ENCODE data around the gene OTOP3.

OTOP3 gene

GRCh38 chr17:74943808-74944522, 8.3 kb downstream of the OTOP3 start:
- DNase-seq, result no peak

- DNase-seq, result no peak
Measured at GRCh38 chr17:74945543-74945942, 9.8 kb downstream of the OTOP3 start.

GRCh38 chr17:74946641-74947040, 10.9 kb downstream of the OTOP3 start:
- DNase-seq, result no peak

- DNase-seq, result no peak
Measured at GRCh38 chr17:74947041-74947754, 11.5 kb downstream of the OTOP3 start.

GRCh38 chr17:74949455-74950115, 13.9 kb downstream of the OTOP3 start:
- DNase-seq, result peak; percentile 90

- peak; percentile 95 for DNase-seq
Measured at GRCh38 chr17:74950207-74950606, 14.5 kb downstream of the OTOP3 start.

GRCh38 chr17:74951065-74951464, 15.4 kb downstream of the OTOP3 start:
- no peak for DNase-seq

GRCh38 chr17:74951680-74952421, 16.2 kb downstream of the OTOP3 start:
- no peak for DNase-seq

- no peak for DNase-seq
Measured at GRCh38 chr17:74952431-74953133, 16.9 kb downstream of the OTOP3 start.

GRCh38 chr17:74953134-74953687, 17.5 kb downstream of the OTOP3 start:
- no peak for DNase-seq

- no peak for DNase-seq
Measured at GRCh38 chr17:74954115-74954514, 18.4 kb downstream of the OTOP3 start.

- no peak for DNase-seq
Measured at GRCh38 chr17:74954665-74955421, 19.1 kb downstream of the OTOP3 start.

- no peak for DNase-seq
Measured at GRCh38 chr17:74956093-74956492, 20.4 kb downstream of the OTOP3 start.

GRCh38 chr17:74957935-74958740, 22.4 kb downstream of the OTOP3 start:
- DNase-seq, result peak; percentile 64

- DNase-seq, result no peak
Measured at GRCh38 chr17:74959826-74960515, 24.3 kb downstream of the OTOP3 start.

GRCh38 chr17:74960570-74961342, 25.1 kb downstream of the OTOP3 start:
- DNase-seq, result no peak

- DNase-seq, result peak; percentile 84
Measured at GRCh38 chr17:74961657-74962350, 26.1 kb downstream of the OTOP3 start.

- DNase-seq, result no peak
Measured at GRCh38 chr17:74962622-74963394, 27.1 kb downstream of the OTOP3 start.

Measured in NCI-H774 (cell line).